HG02852 (cell line): Measurements from ENCODE around the gene CCRL2.
"Not testable (repeated sequence)": the region's sequence is repeated elsewhere in the genome, so short reads cannot be mapped to it uniquely, and the experiment has no call there.

ENCODE experiments used
- ATAC-seq: cut with Tn5 transposase; IDR thresholded peaks from one replicate; pipeline ENCODE4 v1.9.1; 2021; ENCODE audit warnings: mild to moderate bottlenecking, moderate library complexity; ENCODE audit not compliant: unreplicated experiment

CCRL2 gene

GRCh38 chr3:46401579-46401978 lies 5.5 kb upstream of the CCRL2 start:
- ATAC-seq, result no peak

GRCh38 chr3:46402902-46403301 lies 4.2 kb upstream of the CCRL2 start:
- ATAC-seq, result not testable (repeated sequence)

- ATAC-seq, result no peak
These were observed 1.6 kb upstream of the CCRL2 start for GRCh38 chr3:46405301-46406019.

GRCh38 chr3:46406443-46406787 lies 644 bp upstream of the CCRL2 start:
- ATAC-seq, result no peak

DNA sequence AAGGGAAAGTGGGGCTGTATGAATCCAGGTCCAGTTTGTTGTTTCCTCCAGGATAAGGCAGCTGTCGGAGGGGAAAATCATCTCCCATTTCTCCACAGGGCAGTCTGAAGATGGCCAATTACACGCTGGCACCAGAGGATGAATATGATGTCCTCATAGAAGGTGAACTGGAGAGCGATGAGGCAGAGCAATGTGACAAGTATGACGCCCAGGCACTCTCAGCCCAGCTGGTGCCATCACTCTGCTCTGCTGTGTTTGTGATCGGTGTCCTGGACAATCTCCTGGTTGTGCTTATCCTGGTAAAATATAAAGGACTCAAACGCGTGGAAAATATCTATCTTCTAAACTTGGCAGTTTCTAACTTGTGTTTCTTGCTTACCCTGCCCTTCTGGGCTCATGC lies 911 bp downstream of the CCRL2 start:
- ATAC-seq, result no peak

GRCh38 chr3:46408853-46409252 lies 1.8 kb downstream of the CCRL2 start:
- ATAC-seq, result no peak

DNA sequence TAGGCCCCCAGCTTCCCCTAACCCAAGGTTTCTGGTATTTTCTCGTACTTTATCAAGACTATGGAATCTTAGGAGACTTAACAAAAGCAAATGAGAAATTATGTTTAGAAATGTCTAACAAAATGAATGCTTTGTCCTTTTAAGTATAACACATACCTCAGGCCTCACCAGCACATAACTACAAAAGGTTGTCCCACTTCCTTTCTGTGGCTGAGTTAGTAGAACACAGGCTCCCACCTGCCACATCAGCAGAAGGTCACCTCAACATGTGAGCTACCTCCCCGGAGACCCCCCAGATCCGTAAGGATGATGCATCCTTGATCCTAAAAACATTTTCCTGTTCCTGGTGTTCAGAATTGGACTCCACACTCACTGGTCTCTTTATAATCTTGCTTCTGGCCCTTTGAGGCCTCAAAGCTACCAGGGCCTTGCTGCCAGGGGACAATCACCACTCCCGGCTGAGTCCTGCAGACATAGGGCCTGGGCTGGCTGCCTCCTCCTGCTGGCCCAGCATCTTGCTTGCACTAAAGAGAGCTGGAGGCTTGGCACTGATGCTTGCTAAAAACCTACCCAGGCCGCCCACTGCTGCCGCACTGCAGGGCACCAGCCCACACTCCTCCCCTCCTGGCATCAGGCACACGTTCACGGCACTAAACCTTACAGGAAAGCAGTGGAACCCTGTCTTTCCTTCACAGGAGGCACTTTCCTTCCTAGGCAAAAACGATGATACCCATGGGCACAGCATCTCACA lies 2.9 kb downstream of the CCRL2 start:
- ATAC-seq, result no peak

GRCh38 chr3:46410669-46411068 lies 3.6 kb downstream of the CCRL2 start:
- ATAC-seq, result no peak

GRCh38 chr3:46411271-46411670 lies 4.2 kb downstream of the CCRL2 start:
- no peak for ATAC-seq

DNA sequence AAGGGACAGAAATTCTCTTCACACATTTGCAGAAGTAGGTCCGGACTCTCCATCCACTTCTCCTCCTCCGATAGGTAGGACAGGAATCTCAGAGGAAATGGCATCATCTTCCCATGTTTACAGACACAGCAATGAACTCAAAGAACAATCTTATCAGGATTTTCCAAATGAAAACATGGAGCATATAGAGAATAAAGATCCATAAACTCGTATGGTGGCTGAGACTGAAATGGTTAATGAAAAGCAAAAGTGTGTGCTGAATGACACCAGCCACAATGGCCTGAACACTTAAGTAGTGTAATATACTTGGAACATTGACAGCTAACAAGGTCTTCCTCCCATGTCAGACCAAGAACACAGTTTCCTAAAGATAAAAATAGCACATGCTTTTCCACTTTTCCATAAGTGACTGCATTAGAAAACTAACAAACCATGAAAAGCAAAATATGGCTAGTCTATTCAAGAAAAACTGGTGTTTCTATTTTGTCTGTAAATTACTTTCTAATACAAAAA lies 5.8 kb downstream of the CCRL2 start:
- ATAC-seq, result no peak

DNA sequence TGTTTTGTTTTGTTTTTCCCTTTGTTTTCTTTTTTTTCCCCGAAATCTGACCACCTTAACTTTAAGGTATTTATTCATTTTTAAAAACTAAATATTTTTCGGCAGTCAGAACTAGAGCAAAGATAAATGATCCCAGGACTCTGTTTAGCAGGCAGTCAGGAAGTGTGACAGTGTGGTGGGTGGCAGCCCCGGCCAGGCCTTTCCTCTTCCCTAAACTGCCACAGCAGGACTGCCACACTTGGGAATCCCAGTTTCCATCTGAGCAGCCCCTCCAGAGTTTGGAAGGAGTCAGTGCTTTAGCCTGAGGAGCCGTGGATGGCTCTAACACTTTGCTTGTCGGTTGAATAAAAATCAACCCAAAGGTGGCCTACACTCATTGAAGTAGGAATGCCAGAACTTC lies 6.9 kb downstream of the CCRL2 start:
- no peak for ATAC-seq

DNA sequence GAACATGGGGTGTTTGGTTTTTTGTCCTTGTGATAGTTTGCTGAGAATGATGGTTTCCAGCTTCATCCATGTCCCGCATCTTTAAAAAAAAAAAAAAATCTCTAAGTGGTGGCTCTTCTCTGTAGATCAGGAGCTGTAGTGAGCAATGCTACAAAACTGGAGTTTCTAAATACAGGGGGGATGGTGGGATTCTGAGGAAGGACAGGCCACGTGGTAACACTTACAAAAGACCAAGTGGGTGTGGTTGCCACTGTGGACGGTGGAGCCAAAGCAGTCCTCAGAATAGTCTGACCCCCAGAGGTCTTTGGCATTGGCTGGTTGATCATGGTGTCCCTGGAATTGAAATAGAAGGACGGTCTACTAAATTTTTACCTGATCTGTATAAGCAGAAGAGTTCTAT lies 7.7 kb downstream of the CCRL2 start:
- no peak for ATAC-seq

GRCh38 chr3:46416125-46416810 lies 9.2 kb downstream of the CCRL2 start:
- ATAC-seq, result no peak

DNA sequence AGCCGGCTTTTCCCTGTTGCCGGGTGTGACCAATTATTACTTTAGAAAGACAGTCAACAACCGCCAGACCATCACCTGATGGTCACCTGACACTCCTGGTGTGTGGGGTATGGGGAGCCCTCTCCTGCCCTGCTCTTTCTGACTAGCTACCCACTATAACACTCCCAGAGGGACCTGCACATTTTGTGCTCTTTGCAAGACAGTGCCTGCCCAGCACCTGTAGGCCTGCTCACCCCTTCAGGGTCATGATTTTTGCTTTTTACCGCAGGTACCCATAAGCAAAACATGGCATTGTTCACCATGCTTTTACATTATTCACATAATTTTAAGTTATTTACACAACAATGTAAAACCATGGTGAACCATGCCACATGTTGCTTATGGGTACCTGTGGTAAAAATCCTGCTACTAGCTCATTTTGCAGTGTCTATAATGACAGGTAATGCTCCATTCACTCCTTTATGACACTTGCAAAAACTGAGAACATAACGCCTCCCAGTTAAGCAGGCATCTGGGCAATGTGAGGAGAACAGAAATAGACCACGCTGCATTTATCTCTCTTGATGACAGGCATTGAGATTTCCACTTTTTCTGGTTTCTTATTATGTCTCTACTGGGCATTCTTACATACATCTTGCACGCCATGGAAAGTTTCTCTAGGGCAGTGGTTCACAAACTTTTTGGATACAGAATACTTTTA lies 9.9 kb downstream of the CCRL2 start:
- no peak for ATAC-seq

DNA sequence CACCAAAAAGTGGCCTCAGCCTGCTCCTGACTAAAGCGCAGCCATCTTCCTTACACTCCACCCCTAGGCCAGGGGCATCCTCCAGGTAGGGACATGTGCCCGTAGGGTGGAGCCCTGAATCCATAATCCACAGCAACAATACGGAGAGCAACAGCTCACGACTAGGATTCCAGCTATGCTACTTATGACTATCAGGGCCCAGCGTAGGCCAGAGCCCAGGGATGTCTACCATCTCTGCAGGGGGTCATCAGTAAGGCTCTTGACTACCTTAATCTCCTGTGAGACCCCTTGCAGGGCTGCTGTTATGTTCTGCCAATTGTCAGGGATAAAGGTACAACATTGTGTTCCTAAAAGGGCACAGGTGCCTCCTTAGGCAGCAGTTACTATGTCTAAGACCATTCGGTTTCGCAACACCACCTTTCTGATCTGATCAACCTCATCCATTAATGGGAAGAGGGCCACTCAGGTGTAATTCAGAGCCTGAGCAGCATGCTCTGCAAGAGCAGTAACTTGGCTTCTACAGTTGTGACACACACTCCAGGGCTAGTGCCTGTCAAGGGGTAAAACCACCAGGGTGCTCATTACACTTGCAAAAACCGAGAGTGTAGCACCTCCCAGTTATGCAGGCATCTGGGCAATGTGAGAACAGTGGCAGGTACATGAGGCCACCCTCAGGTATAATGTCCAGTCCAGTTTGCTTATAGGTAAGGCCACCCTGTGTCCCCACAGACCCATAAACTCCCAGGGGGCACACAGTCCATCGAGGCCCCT lies 11.0 kb downstream of the CCRL2 start:
- no peak for ATAC-seq

DNA sequence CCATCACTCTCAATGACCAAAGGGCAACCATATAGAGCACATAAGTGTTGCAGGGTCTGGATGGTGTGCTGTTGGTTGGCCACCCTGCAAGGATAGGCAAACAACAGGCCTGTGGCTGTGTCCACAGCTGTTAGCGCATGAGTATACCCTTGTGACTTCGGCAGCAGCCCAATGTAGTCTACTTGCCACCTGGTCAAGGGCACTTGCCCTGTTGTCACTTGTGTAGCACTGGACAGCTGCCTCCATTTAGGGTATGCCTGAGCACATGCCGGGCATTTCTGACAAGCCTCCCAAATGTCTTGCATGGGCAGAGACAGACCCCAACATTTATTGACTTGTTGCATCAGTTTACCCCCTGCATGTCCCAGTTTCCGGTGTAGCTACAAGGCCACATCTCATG lies 12.8 kb downstream of the CCRL2 start:
- no peak for ATAC-seq

- no peak for ATAC-seq
These were observed 13.9 kb downstream of the CCRL2 start for GRCh38 chr3:46420931-46421330.

DNA sequence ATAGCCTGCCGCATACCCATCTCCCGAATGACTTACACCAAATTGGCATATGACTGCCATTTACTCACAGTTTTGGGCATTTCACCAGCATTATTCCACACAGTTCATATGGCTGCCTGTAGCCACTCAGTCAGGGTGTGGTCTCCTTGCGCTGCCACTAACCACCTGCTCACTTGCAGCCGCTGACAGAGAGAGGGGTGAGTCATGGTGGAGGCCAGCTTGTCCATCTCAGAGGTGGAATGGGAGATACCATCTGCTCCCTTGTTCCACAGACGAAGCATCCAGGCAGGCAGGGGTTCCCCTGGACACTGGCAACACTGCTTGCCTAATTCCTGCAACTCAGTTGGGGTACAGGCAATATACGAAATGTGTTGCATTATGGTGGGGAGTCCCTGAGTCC lies 15.6 kb downstream of the CCRL2 start:
- no peak for ATAC-seq

DNA sequence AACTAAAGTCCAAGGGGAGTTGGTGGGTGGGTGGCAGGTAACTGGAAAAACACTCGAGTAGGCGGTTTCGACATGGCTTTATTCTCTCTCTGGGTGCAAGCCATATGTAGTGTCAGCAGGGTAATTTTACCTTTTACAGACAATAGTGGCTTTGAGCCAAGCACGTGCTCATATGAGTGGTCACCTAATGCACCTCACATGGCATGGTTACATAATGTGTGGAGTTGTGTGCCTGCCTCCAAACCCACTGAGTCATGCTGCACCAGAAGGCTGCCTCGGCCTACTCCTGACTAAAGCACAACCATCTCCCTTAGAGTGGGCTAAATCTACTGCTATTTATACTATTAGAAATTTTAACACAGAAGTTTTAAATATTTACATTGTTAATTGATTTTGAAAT lies 16.5 kb downstream of the CCRL2 start:
- no peak for ATAC-seq

GRCh38 chr3:46426476-46426875 lies 19.4 kb downstream of the CCRL2 start:
- not testable (repeated sequence) for ATAC-seq
